Retinal pigment epithelial cell (primary cell): ENCODE results near the gene KRTAP12-4.
"Not testable (repeated sequence)": the region's sequence is repeated elsewhere in the genome, so short reads cannot be mapped to it uniquely, and the experiment has no call there.

ENCODE experiments used
- DNase-seq: peaks from one replicate; pipeline ENCODE4 v3.0.0-alpha.2; 2010; ENCODE audit warnings: low read depth
- H3K4me3 ChIP-seq: 2 replicates; pipeline ENCODE4 v1.5.1; 2011; ENCODE audit warnings: mild to moderate bottlenecking, low read length, control low read depth, moderate library complexity
- CTCF ChIP-seq: conservative IDR thresholded peaks from 2 replicates; pipeline ENCODE4 v1.5.1; 2011; ENCODE audit warnings: low read depth, low read length, control low read depth, inconsistent platforms

The KRTAP12-4 gene

GRCh38 chr21:44670642-44671432 is 16.4 kb upstream of the KRTAP12-4 start:
- no peak for TF ChIP-seq CTCF
- no peak overlapping the region for H3K4me3 ChIP-seq
- no peak for DNase-seq

GRCh38 chr21:44667612-44668011 is 13.2 kb upstream of the KRTAP12-4 start:
- DNase-seq = no peak
- no peak for TF ChIP-seq CTCF
- H3K4me3 ChIP-seq = no peak overlapping the region

- no peak for TF ChIP-seq CTCF
- no peak within 1 kb of the TSS for H3K4me3 ChIP-seq
- DNase-seq = no peak
These were observed 12.2 kb upstream of the KRTAP12-4 start, which contains the start of gene KRTAP12-2 for GRCh38 chr21:44666401-44667320. Gene KRTAP12-2 (minus strand): TSS chr21:44666927. CDS start chr21:44666886, 41 bp downstream.

- no peak overlapping the region for H3K4me3 ChIP-seq
- TF ChIP-seq CTCF = no peak
- no peak for DNase-seq
These were observed 10.2 kb upstream of the KRTAP12-4 start for GRCh38 chr21:44664691-44665090.

GRCh38 chr21:44661567-44661966 is 7.1 kb upstream of the KRTAP12-4 start:
- not testable (repeated sequence) for H3K4me3 ChIP-seq, DNase-seq

GRCh38 chr21:44658913-44659595 is 4.6 kb upstream of the KRTAP12-4 start:
- no peak for TF ChIP-seq CTCF
- no peak overlapping the region for H3K4me3 ChIP-seq
- no peak for DNase-seq

GRCh38 chr21:44658541-44658910 is 4.1 kb upstream of the KRTAP12-4 start:
- H3K4me3 ChIP-seq = no peak overlapping the region
- no peak for DNase-seq
- no peak for TF ChIP-seq CTCF
